Measurements from ENCODE around the gene MATK.
A peak's percentile ranks its signal among the peaks of the same experiment; 100 is the strongest.
"Not testable (repeated sequence)": the region's sequence is repeated elsewhere in the genome, so short reads cannot be mapped to it uniquely, and the experiment has no call there.

The MATK gene

GRCh38 chr19:3785938-3786824 is at the start of gene MATK:
Gene MATK (minus strand): TSS chr19:3786381. CDS start chr19:3785135, 1,246 bp downstream.
- DNase-seq = no peak

GRCh38 chr19:3835055-3835435 is 48.9 kb upstream of the MATK start:
- DNase-seq = no peak

GRCh38 chr19:3834349-3835054 is 48.3 kb upstream of the MATK start:
- DNase-seq = no peak

- no peak for DNase-seq
Observed at GRCh38 chr19:3833578-3834348, 47.6 kb upstream of the MATK start.

GRCh38 chr19:3832001-3832400 is 45.8 kb upstream of the MATK start:
- DNase-seq = no peak

- DNase-seq = no peak
Observed at GRCh38 chr19:3831601-3832000, 45.4 kb upstream of the MATK start.

GRCh38 chr19:3830621-3831589 is 44.7 kb upstream of the MATK start:
- DNase-seq = no peak

GRCh38 chr19:3827306-3827705 is 41.1 kb upstream of the MATK start:
- no peak for DNase-seq

GRCh38 chr19:3826163-3826562 is 40.0 kb upstream of the MATK start:
- no peak for DNase-seq

- DNase-seq = no peak
Observed at GRCh38 chr19:3825286-3825956, 39.2 kb upstream of the MATK start.

- no peak for DNase-seq
Observed at GRCh38 chr19:3823350-3823713, 37.2 kb upstream of the MATK start.

GRCh38 chr19:3822683-3823349 is 36.6 kb upstream of the MATK start:
- DNase-seq = no peak

GRCh38 chr19:3821857-3822364 is 35.7 kb upstream of the MATK start:
- DNase-seq = peak; percentile 40 to 43

GRCh38 chr19:3821156-3821555 is 35.0 kb upstream of the MATK start:
- peak; percentile 30 to 42 for DNase-seq

GRCh38 chr19:3819989-3820388 is 33.8 kb upstream of the MATK start:
- no peak for DNase-seq

- DNase-seq = no peak
Observed at GRCh38 chr19:3818918-3819317, 32.7 kb upstream of the MATK start.

GRCh38 chr19:3818466-3818865 is 32.3 kb upstream of the MATK start:
- DNase-seq = no peak

GRCh38 chr19:3817761-3818160 is 31.6 kb upstream of the MATK start:
- no peak for DNase-seq

GRCh38 chr19:3816566-3817218 is 30.5 kb upstream of the MATK start:
- no peak for DNase-seq

- not testable (repeated sequence) for DNase-seq
Observed at GRCh38 chr19:3816148-3816547, 30.0 kb upstream of the MATK start.

Measured in SHP77 (cell line).